Measurements from ENCODE around the gene MRPL45.
"Not testable (repeated sequence)": the region's sequence is repeated elsewhere in the genome, so short reads cannot be mapped to it uniquely, and the experiment has no call there.

The MRPL45 gene

DNA sequence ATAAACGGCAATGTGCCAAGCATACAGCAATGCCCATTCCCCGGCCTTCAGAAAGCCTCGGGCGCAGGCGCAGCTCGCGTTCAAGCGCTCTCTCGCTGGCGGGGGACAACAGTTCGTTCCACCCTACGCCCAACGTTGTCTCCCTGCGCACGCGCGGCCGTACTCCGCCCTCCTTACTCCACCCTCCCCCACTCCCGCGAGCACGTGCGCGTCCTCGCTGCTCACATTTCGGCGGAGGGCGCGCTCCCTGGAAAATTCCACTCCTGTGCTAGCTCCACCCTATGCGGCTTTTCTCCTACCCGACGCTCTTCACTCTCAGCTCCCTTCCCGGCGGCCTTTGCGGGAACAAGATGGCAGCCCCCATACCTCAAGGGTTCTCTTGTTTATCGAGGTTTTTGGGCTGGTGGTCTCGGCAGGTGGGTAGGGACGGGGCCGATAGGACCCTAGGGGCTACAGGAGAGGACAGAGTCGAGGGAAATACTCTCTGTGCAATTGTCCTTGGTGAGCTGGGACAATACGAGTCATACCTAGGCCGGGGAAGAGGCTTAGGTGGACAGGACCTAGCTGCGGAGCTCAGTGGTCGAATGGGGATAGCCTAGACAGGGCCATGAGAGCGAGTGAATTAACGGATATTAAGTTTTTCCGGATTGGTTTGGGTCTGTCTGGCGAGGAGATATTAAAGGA is at the start of gene MRPL45:
Gene MRPL45 (plus strand): TSS at position 335 of the 684 bp plus-strand sequence. CDS start 16 bp downstream, at position 351.
- in situ Hi-C loops (cut with MboI; ENCODE audit: low sequenced_read_pairs) = not testable (repeated sequence)

DNA sequence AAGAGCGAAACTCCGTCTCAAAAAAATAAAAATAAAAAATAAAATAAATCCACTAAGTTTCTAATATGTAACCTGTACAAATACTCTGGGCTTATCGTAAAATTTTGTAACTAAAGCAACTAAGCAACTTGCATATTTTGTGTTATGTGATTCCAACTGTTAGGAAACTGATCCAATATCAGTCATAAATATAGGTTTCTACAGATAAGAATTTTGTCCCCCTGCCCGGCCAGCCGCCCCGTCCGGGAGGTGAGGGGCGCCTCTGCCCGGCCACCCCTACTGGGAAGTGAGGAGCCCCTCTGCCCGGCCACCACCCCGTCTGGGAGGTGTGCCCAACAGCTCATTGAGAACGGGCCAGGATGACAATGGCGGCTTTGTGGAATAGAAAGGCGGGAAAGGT is 43.8 kb upstream of the MRPL45 start:
- in situ Hi-C loops (cut with MboI; ENCODE audit: low sequenced_read_pairs) = not testable (repeated sequence)

DNA sequence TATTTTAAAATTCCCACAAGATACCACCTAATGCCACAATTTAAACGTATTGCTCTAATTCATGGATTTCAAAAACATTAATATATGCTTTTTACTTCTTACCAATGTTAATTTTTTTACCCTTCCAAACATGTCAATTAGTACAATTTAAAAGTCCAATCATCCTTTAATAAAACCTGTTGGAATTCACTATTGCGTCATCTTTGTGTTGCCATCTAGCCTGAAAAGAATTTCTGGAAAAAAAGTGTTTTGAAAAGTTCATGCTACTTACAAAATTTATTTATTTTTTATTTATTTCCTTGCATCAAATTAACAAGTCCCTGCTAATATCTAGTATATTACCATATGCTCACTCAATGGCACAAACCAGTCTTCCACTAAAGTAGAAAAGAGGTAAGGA is 42.6 kb upstream of the MRPL45 start:
- in situ Hi-C loops (cut with MboI; ENCODE audit: low sequenced_read_pairs) = not testable (repeated sequence)

DNA sequence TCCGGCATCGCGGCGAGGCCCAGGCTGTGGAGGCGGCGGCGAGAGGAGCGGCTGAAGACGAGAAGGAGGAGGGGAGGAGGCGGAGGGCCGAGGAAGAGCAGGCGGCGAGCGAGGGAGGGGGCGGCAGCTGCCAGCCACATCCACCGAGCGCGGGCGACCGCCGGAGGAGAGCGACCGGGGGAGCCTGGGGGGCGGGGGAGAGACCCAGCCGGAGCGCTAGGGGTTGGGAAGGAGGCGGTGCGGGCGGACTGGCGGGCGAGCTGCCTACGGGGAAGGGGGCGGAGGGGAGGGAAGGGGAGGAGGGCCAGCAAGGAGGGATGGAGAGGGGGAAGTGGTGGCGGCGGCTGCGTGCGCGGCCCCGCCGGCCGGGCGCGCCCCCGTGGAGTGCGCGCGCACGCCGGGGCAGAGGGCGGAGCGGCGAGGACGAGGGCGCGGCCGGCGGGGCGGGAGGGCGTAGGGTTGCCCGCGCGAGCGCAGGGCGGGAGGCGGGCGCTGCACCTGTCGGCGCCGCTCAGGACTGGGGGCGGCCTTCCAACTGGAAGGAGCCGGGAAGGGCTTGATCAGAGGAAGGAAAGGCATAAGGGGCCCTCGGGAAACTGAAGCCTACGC is 39.9 kb upstream of the MRPL45 start:
- in situ Hi-C loops (cut with MboI; ENCODE audit: low sequenced_read_pairs) = not testable (repeated sequence)

DNA sequence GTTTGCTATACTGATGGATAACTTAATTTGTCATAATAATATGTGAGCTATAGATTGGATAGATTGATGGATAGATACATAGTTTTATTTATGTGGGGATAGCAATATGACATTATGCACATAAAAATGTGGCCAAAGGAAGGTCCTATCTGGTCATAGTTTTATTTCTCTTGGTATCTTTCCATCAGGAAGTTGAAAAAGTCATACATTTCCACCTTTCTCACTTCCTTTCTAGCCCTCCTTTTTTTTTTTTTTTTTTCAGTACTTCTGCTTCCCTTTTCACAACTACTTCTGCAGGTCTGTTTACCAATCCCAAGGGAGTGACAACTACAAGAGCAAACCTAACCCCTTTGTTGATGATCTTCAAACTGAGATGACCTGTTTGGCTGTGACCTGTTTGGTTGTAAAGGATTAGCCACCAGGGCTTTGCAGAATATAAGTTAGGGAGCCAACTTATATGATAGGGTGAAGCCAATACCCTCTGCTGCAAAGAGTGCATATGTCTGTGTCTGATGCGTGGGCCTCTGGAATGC is 30.9 kb upstream of the MRPL45 start:
- in situ Hi-C loops (cut with MboI; ENCODE audit: low sequenced_read_pairs) = not testable (repeated sequence)

DNA sequence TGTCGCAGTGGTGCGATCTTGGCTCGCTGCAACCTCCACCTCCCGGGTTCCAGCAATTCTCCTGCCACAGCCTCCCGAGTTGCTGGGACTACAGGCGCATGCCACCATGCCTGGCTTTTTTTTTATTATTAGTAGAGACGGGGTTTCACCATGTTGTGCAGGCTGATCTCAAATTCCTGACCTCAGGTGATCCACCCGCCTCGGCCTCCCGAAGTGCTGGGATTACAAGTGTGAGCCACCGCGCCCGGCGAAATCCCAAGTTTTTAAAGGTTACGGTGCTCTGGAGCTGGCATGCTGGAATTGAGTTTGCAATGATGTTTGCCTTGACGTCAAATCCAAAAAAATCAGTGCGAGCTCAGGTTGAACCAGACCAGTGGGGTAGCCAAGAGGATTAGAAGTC is 30.4 kb upstream of the MRPL45 start:
- in situ Hi-C loops (cut with MboI; ENCODE audit: low sequenced_read_pairs) = not testable (repeated sequence)

DNA sequence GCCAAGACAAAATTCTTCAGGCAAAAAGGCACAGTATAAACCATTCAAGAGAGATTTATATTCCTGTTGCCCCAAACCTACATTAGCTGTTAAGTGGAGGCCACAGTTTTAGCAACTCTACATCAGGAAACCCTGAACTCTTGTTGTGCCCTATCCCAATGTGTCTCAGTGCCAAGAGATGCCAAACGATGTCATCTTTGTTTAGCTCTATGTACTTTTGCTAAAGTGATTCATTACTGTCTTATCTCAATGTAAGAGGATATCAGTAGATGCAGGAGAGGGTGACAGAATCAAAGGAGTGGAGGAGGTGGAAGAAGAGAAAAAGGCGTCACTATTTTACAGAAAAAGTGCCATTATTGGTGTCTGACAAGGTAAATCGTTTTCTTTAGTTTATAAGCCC is 28.8 kb upstream of the MRPL45 start:
- in situ Hi-C loops (cut with MboI; ENCODE audit: low sequenced_read_pairs) = not testable (repeated sequence)

DNA sequence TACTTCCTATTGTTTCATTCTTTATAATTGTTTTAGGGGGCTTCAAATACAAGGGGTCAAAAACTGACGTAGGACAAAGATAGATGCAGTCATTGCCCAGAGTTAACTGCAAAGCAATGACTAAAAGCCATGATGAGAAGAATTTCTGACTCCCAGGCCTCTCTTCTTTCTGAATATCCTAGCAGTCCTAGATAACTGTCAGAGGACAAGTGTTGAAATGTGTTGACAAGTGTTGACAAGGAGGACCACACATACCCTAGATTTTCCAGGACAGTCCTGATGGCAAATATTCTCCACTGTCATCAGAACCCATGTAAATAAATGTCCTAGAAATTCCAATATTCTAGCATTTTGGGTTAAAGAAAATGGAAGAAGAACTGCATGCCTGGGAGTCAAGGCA is 27.9 kb upstream of the MRPL45 start:
- in situ Hi-C loops (cut with MboI; ENCODE audit: low sequenced_read_pairs) = not testable (repeated sequence)

DNA sequence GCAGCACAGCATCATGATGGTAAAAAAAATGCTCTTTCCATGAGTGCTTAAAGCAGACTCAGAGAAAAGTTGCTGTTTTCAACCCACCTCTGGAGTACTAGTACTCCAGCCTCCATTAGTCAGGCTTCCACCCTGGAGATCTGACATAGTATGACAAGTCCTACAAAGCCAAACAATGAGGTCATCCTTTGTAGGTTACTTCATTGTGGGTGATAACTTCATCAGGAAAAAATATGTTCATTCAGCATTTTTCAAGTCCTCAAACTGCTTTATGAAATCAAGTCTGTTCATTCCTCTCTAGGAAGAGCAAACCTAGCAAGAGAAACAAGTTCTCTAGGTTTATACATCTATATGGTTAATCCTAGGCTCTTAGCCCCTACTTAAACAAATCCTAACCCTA is 27.4 kb upstream of the MRPL45 start:
- in situ Hi-C loops (cut with MboI; ENCODE audit: low sequenced_read_pairs) = not testable (repeated sequence)

DNA sequence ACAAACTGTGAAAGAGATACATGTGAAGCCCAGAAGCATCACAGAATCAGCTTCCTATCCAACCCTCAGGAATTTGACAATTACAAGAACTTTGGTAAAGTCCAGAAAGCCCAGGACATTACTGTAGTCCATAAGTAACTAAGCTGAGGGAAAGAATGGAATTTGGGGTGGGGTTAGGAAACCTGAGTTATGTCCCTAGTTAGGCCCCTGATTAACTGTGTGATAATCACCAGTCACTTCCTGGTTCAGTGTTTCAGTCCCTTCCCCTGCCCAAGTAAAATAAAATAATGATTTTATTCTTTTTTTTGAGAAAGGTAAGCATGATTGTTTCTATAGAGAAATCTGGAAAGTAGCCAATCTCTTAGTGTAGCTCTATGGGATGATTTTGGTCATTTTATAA is 11.0 kb upstream of the MRPL45 start:
- in situ Hi-C loops (cut with MboI; ENCODE audit: low sequenced_read_pairs) = not testable (repeated sequence)

DNA sequence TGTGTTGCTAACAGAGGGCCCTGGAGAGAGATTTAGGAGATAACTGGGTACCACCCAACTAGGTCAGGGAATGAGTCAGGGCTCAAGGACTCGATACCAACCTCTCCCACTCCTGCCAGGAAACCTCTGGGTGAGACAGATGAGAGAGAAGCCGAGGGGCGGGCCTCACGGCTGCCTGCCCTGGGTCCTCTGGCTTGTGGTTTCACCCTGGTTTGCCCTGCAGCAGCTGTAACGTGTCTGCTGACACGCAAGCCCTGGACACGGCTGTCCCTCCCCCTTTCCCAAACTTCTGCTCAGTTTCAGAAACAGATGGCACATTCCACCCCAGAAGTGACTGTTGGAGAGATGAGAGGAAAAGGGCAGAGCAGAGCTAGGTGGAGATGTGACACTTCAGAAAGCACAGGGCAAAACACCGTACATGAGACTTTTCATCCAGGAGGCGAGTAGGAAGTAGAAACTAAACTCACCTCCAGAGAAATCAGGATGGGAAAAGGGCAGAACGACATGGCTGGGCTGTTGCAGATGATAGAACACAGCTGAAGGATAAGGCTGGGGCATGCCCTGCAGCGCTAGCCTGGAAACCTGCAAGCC is 10.4 kb upstream of the MRPL45 start:
- in situ Hi-C loops (cut with MboI; ENCODE audit: low sequenced_read_pairs) = not testable (repeated sequence)

DNA sequence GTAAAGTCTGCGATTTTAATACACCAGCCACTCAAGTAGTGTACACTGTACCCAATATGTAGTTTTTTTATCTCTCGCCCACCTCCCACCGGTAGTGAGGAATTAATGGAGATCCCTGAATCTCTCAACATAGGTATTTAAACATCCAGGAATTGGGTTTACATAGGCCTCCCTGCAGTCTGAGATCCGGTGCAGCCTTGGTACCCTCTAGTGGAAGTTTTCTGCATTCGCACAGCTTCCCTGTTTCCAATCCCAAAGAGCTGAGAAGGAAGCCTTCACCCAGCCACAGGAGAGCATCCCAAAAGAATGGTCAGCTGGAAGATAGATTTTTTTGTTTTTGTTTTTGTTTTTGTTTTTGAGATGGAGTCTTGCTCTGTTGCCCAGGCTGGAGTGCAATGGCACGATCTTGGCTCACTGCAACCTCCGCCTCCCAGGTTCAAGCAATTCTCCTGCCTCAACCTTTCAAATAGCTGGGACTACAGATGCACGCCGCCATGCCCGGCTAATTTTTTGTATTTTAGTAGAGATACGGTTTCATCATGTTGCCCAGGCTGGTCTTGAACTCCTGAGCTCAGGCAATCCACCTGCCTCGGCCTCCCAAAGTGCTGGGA is 8.6 kb upstream of the MRPL45 start:
- in situ Hi-C loops (cut with MboI; ENCODE audit: low sequenced_read_pairs) = not testable (repeated sequence)

DNA sequence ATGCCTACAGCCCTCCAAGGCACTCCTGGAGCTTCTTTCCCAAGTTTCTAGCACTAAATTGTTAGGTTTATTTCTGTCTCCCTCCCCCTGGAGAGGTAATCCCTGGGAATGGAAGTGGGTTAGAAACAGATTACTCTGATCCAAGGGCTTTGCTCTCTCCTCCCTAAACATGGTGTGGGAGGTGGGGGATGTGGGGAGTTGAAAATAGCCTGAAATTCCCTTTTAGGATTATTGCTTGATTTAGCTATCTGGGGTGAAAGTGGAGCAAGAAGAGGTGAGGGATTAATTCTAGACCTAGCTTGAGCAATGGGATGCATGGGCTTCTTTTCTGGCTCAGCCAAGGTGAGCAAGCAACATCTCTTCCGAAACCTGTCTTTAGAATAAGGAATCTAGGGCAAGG is 7.2 kb upstream of the MRPL45 start:
- in situ Hi-C loops (cut with MboI; ENCODE audit: low sequenced_read_pairs) = not testable (repeated sequence)

DNA sequence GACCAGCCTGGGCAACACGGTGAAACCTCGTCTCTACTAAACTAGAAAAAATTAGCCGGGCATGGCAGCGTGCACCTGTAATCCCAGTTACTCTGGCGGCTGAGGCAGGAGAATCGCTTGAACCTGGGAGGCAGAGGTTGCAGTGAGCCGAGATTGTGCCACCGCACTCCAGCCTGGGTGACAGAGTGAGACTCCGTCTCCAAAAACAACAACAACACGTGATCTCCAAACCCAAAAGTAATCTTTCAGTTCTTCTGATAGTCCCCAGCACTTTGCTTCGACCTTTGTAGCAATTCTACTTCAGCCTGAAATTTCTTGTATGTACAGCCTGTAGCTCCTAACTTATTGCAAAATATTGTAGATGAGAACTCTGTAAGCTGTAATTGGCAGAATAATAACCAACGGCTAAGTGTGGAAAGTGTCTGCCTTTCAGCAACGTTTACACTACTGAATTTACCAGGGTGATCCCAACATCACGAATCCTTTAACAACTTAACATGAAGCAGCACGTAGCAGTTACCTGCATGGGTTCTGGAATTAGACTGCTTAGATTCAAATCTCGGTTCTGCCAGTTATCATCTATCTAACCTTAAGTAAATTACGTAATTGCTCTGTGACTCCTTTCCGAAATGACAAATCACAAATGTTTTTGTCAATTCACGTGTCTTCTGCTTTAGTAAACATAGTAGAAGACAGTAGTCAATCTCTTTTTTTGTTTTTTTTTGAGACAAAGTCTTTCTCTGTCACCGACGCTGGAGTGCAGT is 1.2 kb upstream of the MRPL45 start:
- in situ Hi-C loops (cut with MboI; ENCODE audit: low sequenced_read_pairs) = not testable (repeated sequence)

DNA sequence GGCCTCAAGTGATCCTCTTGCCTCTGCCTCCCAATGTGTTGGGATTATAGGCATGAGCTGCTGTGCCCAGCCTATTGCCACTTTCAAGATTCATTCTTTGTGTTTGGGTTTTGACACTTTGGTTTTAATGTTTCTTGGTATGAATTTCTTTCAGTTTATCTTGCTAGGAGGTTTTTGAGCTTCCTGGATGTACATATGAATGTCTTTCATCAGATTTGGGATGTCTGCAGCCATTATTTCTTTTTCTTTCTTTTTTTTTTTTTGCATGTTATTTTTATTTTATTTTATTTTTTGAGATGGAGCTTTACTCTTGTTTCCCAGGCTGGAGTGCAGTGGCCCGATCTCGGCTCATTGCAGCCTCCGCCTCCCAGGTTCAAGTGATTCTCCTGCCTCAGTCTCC is 18.5 kb downstream of the MRPL45 start:
- in situ Hi-C loops (cut with MboI; ENCODE audit: low sequenced_read_pairs) = no loop called here

DNA sequence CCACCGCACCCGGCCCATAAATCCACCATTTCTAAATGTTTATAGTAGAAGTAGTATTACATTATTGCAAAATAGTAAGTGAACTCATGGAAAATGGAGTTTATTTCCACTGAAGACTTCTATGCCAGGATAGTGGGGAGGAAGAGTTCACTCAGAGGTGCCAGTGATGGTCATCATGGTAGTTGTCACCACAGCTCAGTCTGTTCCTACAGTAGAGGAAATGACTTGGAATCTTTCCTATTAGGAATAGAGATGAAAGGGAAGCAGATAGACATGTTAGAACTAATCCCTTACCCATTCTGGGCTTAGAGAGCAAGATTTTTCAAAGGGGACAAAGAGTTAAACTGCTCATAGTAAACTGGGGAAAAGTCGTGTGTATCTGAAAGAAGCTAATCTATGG is 20.1 kb downstream of the MRPL45 start:
- in situ Hi-C loops (cut with MboI; ENCODE audit: low sequenced_read_pairs) = no loop called here

DNA sequence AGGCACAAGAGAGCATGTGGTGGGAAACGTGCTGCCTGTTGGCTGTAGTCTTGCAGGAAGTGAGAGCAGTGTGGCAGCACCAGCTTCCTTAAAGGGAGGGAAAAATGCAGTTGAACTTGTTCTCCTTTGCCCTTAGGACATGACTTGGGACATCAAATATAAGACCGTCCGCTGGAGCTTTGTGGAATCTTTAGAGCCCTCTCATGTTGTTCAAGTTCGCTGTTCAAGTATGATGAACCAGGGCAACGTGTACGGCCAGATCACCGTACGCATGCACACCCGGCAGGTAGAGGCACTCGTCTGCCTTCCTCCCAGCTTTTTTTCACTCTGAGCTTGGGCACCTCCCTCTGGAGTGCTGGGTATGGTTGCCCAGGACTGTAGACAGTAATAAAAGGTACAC is 23.5 kb downstream of the MRPL45 start:
- in situ Hi-C loops (cut with MboI; ENCODE audit: low sequenced_read_pairs) = no loop called here

DNA sequence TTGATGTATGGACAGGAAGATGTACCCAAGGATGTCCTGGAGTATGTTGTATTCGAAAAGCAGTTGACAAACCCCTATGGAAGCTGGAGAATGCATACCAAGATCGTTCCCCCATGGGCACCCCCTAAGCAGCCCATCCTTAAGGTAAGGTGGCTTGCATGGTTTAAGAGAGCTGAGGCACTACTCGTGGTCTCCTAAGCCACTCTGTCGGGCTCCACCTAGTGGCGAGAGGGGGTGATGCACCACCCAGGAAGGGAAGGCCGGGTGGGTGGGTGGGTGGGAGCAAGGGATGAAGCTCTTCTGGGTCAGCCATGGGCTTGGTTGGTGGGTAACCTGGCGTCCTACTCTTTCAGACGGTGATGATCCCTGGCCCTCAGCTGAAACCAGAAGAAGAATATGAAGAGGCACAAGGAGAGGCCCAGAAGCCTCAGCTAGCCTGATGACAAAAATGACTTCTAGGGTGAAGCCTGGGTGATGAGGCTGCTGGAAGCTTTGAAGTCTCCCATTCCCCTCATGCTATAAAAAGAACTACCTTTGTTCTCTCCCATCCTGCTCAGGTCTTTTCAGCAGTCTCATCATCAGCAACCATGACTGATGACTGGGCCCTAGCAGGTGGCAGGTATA is 25.3 kb downstream of the MRPL45 start:
- in situ Hi-C loops (cut with MboI; ENCODE audit: low sequenced_read_pairs) = no loop called here

DNA sequence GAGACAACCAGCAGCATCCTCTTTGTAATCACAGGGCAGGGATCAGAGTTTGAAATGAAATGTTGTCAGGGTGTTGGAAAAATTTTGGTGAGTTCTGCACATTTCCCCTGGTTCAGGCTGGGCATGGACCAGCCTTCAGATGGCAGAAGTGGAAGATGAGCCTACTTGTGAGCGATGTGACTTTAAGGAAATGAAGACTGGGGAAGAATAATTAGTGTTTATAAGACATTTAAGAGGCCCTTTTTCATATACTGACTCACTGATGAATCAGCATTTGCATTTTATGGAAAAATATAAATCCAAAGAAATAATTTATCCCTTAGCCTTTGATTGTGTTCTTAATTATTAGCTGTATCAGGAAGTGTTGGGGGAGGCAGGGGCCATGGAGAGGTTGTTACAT is 25.9 kb downstream of the MRPL45 start:
- in situ Hi-C loops (cut with MboI; ENCODE audit: low sequenced_read_pairs) = no loop called here

DNA sequence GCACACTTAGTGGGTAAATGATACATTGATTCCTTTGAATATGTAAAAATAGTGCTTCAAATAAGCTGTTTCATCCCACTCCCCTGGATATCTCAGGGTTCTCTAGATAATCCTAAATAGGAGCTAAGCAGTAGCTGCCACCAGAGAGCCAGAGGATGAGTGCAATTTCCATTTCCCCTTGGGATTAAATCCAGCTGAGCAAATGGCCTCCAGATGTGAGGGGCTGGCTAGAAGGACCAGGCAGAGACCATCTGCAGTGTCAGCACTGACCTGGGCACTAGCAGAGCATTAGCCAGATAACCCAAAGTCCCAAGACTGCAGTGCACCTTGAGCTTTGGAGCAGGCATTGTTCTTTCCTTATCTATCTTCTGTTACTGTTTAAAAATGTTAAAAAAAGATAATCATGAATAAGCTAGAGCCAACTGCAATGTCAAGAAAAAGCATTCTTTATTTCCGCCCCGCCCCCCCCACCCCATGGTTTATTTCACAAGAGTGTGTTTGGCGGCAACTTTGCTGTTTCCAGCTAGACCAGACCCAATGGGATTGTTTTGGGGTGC is 27.3 kb downstream of the MRPL45 start:
- in situ Hi-C loops (cut with MboI; ENCODE audit: low sequenced_read_pairs) = no loop called here

All from HL-60/S4 treated with phorbol 12-myristate 13-acetate at 8.2 ng/mL for 4 days and 3 days (cell line).